KBM-7 (cell line): ENCODE results near the gene DIP2C.
"Not testable (repeated sequence)": the region's sequence is repeated elsewhere in the genome, so short reads cannot be mapped to it uniquely, and the experiment has no call there.

ENCODE experiments used
- DNase-seq: peaks from one replicate; pipeline ENCODE4 v3.0.0-alpha.2; 2015
- in situ Hi-C: fragments of 300-500 bp; cut with MboI; formaldehyde crosslinking; loops from 2 replicates; pipeline ENCODE4 v1.14.3; 2020; ENCODE audit warnings: low sequenced_read_pairs, low pct_unique_long_range_greater_than_20kb, mixed read lengths

DIP2C gene

DNA sequence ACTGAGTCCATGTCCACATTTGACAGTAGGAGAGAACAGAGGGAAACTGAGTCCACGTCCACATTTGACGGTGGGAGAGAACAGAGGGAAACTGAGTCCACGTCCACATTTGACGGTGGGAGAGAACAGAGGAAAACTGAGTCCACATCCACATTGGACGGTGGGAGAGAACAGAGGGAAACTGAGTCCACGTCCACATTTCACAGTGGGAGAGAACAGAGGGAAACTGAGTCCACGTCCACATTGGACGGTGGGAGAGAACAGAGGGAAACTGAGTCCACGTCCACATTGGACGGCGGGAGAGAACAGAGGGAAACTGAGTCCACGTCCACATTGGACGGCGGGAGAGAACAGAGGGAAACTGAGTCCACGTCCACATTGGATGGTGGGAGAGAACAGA lies 42.4 kb downstream of the DIP2C start:
- in situ Hi-C loops, DNase-seq: not testable (repeated sequence)

- no peak for DNase-seq
- in situ Hi-C loops = no loop called here
Measured at GRCh38 chr10:646118-646524, 43.3 kb downstream of the DIP2C start.

GRCh38 chr10:644943-645334 lies 44.5 kb downstream of the DIP2C start:
- DNase-seq = no peak
- in situ Hi-C loops = no loop called here

DNA sequence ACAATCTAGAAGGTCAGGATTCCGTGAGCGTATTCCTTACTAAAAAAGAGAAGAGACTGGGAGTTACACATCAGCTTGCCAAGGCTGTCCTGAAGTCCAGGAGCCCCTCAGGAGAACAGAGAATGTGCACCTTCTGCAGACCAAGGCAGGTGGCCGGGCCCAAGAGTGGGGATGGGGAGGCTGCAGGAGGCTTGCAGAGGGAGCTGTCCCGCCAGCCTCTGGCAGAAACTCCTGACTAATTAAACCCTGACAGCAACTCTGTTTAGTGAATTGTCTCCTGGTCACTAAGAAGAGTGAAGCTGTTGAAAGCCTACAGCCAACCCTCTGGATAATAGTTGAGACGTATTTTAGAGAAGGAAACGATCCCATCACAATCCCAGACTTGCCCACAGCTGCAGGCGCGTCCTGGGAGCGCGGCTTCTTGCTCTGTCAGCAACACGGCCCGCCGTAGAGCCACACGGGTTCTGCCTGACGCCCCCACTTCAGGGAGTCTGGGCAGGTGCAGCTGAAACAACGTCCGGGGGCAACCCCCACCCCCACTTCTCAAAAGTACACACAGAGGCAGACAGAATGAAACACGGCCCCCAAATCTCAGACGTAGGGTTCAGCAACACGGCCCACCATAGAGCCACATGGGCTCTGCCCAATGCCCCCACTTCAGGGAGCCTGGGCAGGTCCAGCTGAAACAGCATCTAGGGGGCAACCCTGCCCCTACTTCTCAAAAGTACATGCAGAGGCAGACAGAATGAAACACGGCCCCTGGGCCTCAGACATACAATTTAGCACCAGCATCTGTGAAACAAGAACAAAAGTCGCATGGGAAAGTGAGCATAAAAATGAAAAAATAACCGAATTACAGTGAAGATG lies 45.2 kb downstream of the DIP2C start:
- DNase-seq = no peak
- in situ Hi-C loops = no loop called here

DNA sequence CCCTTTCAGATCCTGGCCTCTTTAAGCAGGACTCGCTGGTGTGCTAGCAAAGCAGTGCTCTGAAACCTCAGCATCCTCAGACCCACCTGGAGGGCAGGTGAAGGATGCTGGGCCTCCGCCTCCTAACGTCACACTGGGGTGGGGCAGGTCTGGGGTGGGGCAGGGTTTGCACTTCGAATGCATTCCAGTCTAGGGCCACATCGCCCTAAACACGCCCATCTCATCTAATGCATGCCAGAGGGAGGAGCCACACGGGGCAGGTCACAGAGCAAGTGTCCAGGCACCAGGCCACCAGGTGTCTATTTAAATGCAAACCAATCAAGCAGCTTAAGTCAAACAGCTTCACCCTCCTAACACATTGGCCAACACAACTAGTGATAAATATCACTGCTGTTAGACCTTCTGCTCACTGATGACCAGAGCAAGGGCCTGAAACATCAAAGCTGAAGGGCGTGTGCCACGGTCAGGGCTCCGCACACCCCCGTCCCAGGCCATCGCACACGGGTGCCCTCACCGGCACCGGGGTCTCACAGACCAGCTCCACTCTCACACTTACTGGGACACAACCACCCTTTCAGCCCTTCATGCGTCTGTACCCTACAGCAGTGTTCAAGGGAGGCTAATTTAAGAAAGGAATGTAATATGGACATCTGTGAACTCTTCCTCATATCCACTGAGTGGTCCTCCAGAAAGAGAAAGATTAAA lies 47.1 kb downstream of the DIP2C start:
- DNase-seq = no peak
- in situ Hi-C loops = no loop called here

- no peak for DNase-seq
- in situ Hi-C loops = no loop called here
Measured at GRCh38 chr10:641149-642010, 48.1 kb downstream of the DIP2C start.

DNA sequence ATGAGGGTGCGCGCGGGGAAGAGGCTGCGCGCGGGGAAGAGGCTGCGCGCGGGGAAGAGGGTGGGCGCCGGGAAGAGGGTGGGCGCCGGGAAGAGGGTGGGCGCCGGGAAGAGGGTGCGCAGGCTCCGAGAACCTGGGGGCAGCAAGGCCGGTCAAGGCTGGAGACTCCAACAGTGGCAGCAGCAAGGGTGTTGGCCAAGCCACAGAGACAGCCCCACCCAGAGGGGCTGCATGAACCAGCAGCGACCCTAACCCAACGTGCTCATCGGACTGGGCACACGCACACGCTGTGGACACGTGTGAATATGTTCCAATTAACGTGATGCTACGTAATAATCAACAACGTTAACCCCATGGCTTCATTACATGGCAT lies 48.8 kb downstream of the DIP2C start:
- DNase-seq = no peak
- in situ Hi-C loops = no loop called here

GRCh38 chr10:639751-640672 lies 49.5 kb downstream of the DIP2C start:
- no peak for DNase-seq
- in situ Hi-C loops = no loop called here

DNA sequence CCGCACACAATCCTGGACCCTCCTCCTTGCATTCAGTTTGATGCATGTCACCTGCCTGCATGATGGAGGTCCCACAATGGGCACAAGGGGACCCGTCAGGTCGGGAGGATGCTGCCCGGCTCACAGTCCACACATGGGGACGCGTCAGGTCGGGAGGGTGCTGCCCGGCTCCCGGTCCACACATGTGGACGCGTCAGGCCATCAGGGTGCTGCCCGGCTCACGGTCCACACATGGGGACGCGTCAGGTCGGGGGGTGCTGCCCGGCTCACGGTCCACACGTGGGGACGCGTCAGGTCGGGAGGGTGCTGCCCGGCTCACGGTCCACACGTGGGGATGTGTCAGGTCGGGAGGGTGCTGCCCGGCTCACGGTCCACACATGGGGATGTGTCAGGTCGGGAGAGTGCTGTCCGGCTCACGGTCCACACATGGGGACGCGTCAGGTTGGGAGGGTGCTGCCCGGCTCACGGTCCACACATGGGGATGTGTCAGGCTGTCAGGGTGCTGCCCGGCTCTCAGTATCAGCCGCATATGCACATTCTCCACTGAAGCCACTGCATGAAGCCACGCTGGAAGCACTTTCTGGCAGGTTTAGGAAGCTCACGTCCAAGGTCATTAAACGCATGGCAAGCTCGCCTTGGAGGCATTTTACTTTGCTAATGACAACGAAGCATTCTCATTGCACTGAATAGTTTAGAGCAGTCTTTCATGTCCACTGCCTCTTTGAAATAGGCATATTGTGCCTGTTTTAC lies 50.3 kb downstream of the DIP2C start:
- in situ Hi-C loops = no loop called here
- no peak for DNase-seq

- in situ Hi-C loops = no loop called here
- DNase-seq = no peak
Measured at GRCh38 chr10:637771-638195, 51.7 kb downstream of the DIP2C start.

DNA sequence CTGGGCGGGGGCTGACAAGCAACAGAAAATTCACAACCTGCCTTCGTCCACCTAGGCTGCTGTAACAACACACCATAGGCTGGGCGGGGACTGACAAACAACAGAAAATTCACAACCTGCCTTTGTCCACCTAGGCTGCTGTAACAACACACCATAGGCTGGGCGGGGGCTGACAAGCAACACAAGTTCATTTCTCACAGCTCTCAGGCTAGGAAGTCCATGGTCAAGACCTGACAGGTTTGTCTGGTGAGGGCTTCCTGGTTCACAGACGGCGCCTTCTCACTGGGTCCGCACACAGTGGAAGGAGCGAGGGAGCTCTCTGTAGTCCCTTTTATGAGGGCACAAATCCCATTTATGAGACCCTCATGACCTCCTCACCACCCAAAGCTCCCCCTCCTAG lies 52.2 kb downstream of the DIP2C start:
- no peak for DNase-seq
- in situ Hi-C loops = no loop called here

- no peak for DNase-seq
- in situ Hi-C loops = no loop called here
Measured at GRCh38 chr10:636769-637168, 52.7 kb downstream of the DIP2C start.

DNA sequence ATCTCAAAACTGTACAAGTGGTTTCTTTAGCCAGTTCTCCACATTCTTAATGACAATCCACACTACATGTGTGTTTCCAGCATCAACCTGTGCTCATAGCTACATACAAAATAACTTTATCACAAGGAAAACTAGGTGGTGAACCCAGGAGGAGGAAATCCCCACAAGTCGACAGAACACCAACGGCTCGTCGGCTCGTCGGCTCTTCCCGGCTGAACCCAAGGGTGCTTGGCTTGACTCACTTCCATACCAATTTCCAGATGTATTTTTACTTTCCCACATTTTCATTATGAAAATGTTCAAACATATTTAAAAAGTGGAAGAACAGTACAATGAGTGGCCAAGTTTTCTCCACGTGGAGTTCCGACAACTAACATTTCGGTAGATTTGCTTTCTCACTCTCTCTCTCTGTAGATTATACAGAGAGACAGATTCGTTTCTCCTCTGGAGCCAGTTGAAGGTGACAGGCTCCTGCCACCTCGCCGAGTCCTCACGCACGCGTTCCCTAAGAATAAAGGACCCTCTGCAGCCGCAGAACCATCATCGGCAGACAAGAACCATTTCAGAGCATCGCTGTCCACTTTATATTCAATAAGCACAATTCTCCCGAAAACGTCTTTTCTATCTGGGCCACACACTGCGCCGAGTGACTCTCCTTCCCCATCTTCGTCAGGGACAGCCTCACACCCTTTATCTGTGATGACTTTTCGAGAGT lies 53.3 kb downstream of the DIP2C start:
- in situ Hi-C loops = no loop called here
- no peak for DNase-seq

DNA sequence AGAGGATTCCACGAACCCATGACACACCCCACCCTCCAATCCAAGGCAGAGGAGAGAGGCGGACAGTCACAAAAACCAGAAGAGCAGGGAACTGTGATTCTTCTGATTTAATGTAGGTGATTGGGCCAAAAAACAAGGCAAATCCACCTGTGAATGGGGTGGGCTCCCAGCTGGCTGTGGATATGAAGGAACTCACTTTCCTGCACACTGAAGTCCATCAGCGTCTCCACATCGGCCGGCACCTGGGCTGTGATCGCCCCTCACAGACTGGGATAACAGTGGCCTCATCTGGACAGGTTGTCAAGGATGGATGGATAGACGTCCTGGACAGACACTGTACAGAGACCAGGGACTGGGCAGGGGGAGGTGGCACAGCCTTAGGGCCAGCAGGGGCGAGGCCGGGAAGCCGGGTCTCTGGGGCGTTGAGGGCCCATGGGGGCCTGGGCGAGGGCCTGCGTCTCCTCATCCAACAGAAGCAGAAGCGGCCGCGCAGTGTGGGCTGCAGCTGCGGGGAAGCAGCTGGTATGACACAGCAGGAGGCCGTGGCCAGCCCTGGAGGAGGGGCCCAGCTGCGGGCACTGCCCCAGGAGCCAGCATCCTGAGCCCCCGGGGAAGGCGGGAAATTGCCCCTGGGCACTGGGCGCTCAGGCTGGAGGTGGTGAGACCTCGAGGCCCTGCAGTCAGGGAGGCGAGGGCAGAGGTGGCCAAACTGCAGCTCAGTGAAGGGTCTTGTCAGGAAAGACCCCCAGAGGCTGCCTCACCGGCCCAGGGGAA lies 54.2 kb downstream of the DIP2C start:
- DNase-seq = no peak
- in situ Hi-C loops = no loop called here

DNA sequence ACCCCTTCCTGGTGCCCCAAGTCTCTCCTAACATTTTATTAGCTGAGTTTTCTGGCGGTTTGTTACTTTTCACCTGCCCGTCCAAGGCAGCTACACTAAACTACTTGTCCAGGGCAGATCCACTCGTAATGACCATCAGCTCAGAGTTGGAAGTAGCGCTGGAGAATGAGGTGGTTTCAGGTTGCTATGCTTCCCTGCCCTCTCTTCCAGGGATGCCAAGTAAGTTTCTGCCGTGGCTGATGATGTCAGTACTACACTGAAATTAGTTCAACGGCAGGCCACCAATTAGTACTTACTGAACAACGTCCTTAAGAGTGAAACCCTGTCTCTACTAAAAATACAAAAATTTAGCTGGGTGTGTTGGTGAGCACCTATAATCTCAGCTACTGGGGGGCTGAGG lies 55.2 kb downstream of the DIP2C start:
- DNase-seq = no peak
- in situ Hi-C loops = no loop called here

DNA sequence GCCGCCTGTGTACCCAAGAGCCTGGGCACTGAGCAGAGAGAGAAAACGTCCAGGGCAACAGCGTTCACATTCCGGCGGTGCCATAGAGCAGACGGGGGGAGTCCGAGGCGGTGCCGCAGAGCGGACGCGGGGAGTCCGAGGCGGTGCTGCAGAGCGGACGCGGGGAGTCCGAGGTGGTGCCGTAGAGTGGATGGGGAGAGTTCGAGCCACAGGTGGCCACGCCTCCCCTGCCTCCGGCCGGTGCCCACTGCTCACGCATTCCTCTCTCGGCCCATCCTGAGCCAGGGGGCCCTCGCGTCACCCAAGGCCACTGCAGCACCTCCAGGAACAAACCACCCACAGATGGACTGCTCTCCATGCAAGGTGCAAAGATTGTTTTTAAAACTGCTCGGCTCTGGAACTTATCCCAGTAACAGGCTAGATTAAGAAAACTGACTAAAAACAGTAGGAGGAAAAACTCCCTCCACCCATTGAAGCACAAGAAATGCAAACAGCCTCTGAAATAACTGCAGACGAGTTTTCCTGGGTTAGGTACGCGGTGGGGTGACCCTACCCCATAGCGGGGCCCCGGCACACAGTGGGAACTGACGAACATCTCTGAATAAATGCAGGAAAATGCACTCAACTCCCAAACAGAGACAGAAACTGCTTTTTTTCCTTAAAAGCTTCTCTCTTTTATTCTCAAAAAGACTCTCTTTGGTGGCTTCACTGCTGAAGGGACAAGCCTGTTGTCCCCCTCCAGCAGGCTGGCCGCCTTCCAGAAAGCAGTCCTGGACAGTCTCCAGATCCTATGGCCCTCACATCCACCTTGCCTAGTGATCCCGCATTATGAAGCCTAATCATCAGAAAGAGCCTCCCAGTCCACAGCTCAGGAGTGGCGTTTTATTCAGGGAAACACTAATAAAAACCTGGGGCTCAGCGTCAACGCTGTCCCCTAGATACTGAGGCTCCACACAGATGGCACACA lies 55.9 kb downstream of the DIP2C start:
- in situ Hi-C loops = no loop called here
- DNase-seq = no peak
